ENCODE data around the gene NECAB3. TPM values are rescaled to one million over a fixed set of nuclear protein-coding genes. Genes with fewer than 3 reads are reported as not detected.

The NECAB3 gene
- total RNA-seq, 1 donor from 2014 or later, result 19.5 TPM

DNA sequence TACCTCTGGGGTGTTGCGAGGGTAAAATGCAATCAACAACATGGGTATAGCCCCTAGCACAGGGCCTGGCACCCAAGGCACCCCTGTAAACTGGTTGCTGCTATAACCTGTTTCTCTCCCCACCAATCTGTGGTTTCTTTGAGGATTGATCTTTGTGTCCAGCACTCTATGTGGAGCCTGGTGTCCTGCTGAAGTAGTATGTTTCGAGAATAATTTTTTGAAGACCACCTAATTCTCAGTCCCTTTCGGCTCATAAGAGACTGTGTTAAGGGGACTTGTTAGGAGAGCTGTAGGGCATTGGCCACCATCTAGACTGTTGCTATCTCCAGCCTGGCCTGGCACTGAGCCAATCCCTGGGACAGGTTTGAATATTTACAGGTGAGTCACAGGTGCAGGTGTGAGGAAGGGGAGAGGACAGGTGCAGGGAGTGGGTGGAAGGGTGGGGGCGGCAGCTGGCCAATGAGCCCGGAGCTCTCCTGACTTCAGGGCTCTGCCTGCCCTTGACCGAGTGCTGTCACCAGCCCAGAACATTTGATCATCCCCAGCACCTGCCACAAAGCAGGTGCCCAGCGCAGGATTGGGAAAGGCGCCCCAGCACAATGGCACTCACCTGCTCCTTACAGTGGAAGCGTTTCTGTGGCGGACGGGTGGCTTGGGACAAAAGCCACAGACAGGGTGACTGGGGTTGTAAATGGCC is 20.2 kb downstream of the NECAB3 start:
- peaks cover 16% of the 10 kb centered on the region for H4K20me1 ChIP-seq (ENCODE audit: insufficient read depth, low read length)
- H3K4me1 ChIP-seq (ENCODE audit: insufficient read depth, low read length), result no peaks in the 10 kb centered on the region
- Mint-ChIP-seq H3K4me1 (ENCODE audit: low read depth, unreplicated experiment) (peaks cover 2% of the 10 kb centered on the region), H3K4me3 (ENCODE audit: unreplicated experiment) (no peak overlapping the region), H3K9me3 (ENCODE audit: unreplicated experiment) (no peaks in the 10 kb centered on the region), H3K27me3 (ENCODE audit: low read depth, unreplicated experiment) (peaks cover 3% of the 10 kb centered on the region), H3K27ac (ENCODE audit: unreplicated experiment) (no peak overlapping the region), H3K36me3 (ENCODE audit: low read depth, unreplicated experiment) (no peaks in the 10 kb centered on the region)
- H3K36me3 ChIP-seq (ENCODE audit: insufficient read depth, low read length), result no peaks in the 10 kb centered on the region
- no peaks in the 10 kb centered on the region for H3K9me3 ChIP-seq (ENCODE audit: insufficient read depth, low read depth, low read length)
- no peaks in the 10 kb centered on the region for H3K79me2 ChIP-seq (ENCODE audit: insufficient read depth, low read length)
- H3K4me3 ChIP-seq (ENCODE audit: insufficient read depth, low read depth, low read length), result no peak overlapping the region
- no peak overlapping the region for H3K9ac ChIP-seq (ENCODE audit: low read length)
- no peak overlapping the region for H3K4me2 ChIP-seq (ENCODE audit: low read length)
- FAIRE-seq (no peak), DNase-seq (ENCODE audit: low read depth) (no peak)
- H2AFZ ChIP-seq (ENCODE audit: low read depth, low read length), result no peak overlapping the region
- H3K27ac ChIP-seq (ENCODE audit: low read depth, low read length), result no peak overlapping the region
- H3K27me3 ChIP-seq (ENCODE audit: insufficient read depth, low read length), result peaks cover 2% of the 10 kb centered on the region
- no peak for TF ChIP-seq EZH2 (IDR thresholded peaks at IDR 0.05; ENCODE audit: insufficient read depth, low read length)
- TF ChIP-seq, protein P1, sequence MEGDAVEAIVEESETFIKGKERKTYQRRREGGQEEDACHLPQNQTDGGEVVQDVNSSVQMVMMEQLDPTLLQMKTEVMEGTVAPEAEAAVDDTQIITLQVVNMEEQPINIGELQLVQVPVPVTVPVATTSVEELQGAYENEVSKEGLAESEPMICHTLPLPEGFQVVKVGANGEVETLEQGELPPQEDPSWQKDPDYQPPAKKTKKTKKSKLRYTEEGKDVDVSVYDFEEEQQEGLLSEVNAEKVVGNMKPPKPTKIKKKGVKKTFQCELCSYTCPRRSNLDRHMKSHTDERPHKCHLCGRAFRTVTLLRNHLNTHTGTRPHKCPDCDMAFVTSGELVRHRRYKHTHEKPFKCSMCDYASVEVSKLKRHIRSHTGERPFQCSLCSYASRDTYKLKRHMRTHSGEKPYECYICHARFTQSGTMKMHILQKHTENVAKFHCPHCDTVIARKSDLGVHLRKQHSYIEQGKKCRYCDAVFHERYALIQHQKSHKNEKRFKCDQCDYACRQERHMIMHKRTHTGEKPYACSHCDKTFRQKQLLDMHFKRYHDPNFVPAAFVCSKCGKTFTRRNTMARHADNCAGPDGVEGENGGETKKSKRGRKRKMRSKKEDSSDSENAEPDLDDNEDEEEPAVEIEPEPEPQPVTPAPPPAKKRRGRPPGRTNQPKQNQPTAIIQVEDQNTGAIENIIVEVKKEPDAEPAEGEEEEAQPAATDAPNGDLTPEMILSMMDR (IDR thresholded peaks at IDR 0.05; ENCODE audit: insufficient read depth, low read depth, low read length), result no peak

DNA sequence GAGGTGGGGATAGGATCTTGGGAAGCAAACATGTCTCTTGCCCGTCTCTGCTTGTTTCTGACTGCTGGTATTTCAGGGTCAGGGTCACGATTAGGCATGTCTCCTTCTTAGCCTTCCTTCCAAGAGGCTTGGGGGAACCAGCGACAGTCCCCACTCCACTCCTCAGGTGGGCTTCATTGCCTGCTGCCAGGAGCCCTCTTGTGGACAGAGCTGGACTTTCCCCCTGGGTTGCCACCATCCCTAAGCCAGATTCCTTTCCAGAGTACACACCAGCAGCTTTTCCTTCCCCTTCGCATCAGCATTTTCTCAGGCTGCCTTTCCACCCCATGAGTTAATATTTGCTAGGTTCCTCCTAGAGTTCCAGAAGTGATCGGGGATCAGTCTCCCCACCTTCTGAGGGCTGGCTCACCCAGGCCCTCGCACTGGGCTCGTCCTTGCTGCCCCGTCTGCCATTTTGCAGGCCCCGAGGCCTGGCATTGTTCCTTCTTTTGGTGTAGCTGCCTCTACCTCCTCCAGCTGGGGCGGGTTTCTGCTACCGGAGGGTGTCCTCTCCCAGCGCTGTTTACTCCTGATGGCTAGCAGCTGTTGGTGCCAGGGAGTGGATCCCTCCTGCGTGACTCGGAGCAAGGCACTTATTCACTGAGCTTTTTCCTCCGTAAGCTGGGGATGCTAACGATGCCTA is 20.9 kb downstream of the NECAB3 start:
- Histone ChIP-seq H3K36me3 (ENCODE audit: insufficient read depth, low read length) (no peaks in the 10 kb centered on the region), H3K4me1 (ENCODE audit: insufficient read depth, low read length) (peaks cover 6% of the 10 kb centered on the region), H3K9me3 (ENCODE audit: insufficient read depth, low read depth, low read length) (no peaks in the 10 kb centered on the region), H3K79me2 (ENCODE audit: insufficient read depth, low read length) (no peaks in the 10 kb centered on the region), H3K27me3 (ENCODE audit: insufficient read depth, low read length) (peaks cover 2% of the 10 kb centered on the region), H3K4me3 (ENCODE audit: insufficient read depth, low read depth, low read length) (no peak overlapping the region), H4K20me1 (ENCODE audit: insufficient read depth, low read length) (peaks cover 22% of the 10 kb centered on the region), H3K9ac (ENCODE audit: low read length) (no peak overlapping the region), H2AFZ (ENCODE audit: low read depth, low read length) (no peak overlapping the region), H3K4me2 (ENCODE audit: low read length) (no peak overlapping the region), H3K27ac (ENCODE audit: low read depth, low read length) (no peak overlapping the region)
- FAIRE-seq (no peak), DNase-seq (ENCODE audit: low read depth) (no peak)
- no peaks in the 10 kb centered on the region for H3K36me3 Mint-ChIP-seq (ENCODE audit: low read depth, unreplicated experiment)
- H3K27me3 Mint-ChIP-seq (ENCODE audit: low read depth, unreplicated experiment), result peaks cover 3% of the 10 kb centered on the region
- no peak overlapping the region for H3K27ac Mint-ChIP-seq (ENCODE audit: unreplicated experiment)
- H3K9me3 Mint-ChIP-seq (ENCODE audit: unreplicated experiment), result no peaks in the 10 kb centered on the region
- TF ChIP-seq, protein P1 (IDR thresholded peaks at IDR 0.05; ENCODE audit: insufficient read depth, low read depth, low read length), result peak; percentile 78
- no peak for TF ChIP-seq EZH2 (IDR thresholded peaks at IDR 0.05; ENCODE audit: insufficient read depth, low read length)
- no peak overlapping the region for H3K4me3 Mint-ChIP-seq (ENCODE audit: unreplicated experiment)
- peaks cover 2% of the 10 kb centered on the region for H3K4me1 Mint-ChIP-seq (ENCODE audit: low read depth, unreplicated experiment)
